ENCODE results near the gene GADL1. TPM values are rescaled to one million over a fixed set of nuclear protein-coding genes. Genes with fewer than 3 reads are reported as not detected.

Gene GADL1
- total RNA-seq, 1 experiment from 2014 or later, result not detected

- intact Hi-C loops (cut with micrococcal nuclease; ENCODE audit: unreplicated experiment), result loop anchor here (1.0 to 10.0 kb wide), 7 partner anchors 55 to 680 kb away; no protein-coding TSS in a partner anchor
- POLR2A ChIA-PET (ENCODE audit: unreplicated experiment), result no interaction called here
- Histone ChIP-seq H3K4me3 (no peak overlapping the region), H3K27ac (no peak overlapping the region), H2AFZ (no peak overlapping the region), H3K36me3 (ENCODE audit: low read depth) (no peaks in the 10 kb centered on the region), H3K27me3 (ENCODE audit: insufficient read depth, low read depth) (no peaks in the 10 kb centered on the region), H3K4me2 (no peak overlapping the region), H3K79me2 (ENCODE audit: low read depth) (no peaks in the 10 kb centered on the region), H3K9me2 (ENCODE audit: insufficient read depth) (no peaks in the 10 kb centered on the region), H3K4me1 (replicated peaks; ENCODE audit: insufficient read depth) (peaks cover 15% of the 10 kb centered on the region), H3K9me3 (ENCODE audit: insufficient read depth, low read depth) (no peaks in the 10 kb centered on the region), H4K20me1 (ENCODE audit: insufficient read depth) (no peaks in the 10 kb centered on the region), H3F3A (ENCODE audit: insufficient read depth, low read depth) (peaks cover 4% of the 10 kb centered on the region; the same call in 1 of the 2 replicates)
- TF ChIP-seq CTCF (conservative IDR thresholded peaks at IDR 0.05), result peak; percentile 76
- TF ChIP-seq EZH2 (IDR thresholded peaks at IDR 0.05; ENCODE audit: low read depth), result no peak
- CTCF ChIA-PET, result interaction anchor here (0.6 to 1.2 kb wide), 6 partner anchors 374 to 651 kb away, joined by 3 to 9 read pairs (median 4); no protein-coding TSS in a partner anchor
- no TSS peak for BruUV-seq (replicated peaks)
- DNase-seq, result peak; percentile 35 to 49
Observed at GRCh38 chr3:30693470-30694120, 200.9 kb downstream of the GADL1 start.

GRCh38 chr3:30692498-30693130 lies 201.8 kb downstream of the GADL1 start:
- H3K27ac ChIP-seq, result no peak overlapping the region

More at GRCh38 chr3:30692498-30693130, 201.8 kb downstream of the GADL1 start:
- Histone ChIP-seq H3K9me2 (ENCODE audit: insufficient read depth) (no peaks in the 10 kb centered on the region), H3K4me1 (replicated peaks; ENCODE audit: insufficient read depth) (peaks cover 21% of the 10 kb centered on the region), H3K9me3 (ENCODE audit: insufficient read depth, low read depth) (no peaks in the 10 kb centered on the region), H3K4me3 (no peak overlapping the region), H3K4me2 (no peak overlapping the region), H3K79me2 (ENCODE audit: low read depth) (no peaks in the 10 kb centered on the region), H3K27me3 (ENCODE audit: insufficient read depth, low read depth) (no peaks in the 10 kb centered on the region), H3K36me3 (ENCODE audit: low read depth) (no peaks in the 10 kb centered on the region), H3F3A (ENCODE audit: insufficient read depth, low read depth) (peaks cover 10% of the 10 kb centered on the region), H2AFZ (no peak overlapping the region), H4K20me1 (ENCODE audit: insufficient read depth) (no peaks in the 10 kb centered on the region)
- TF ChIP-seq CTCF (conservative IDR thresholded peaks at IDR 0.05) (no peak), EZH2 (IDR thresholded peaks at IDR 0.05; ENCODE audit: low read depth) (no peak)
- ChIA-PET POLR2A (ENCODE audit: unreplicated experiment) (no interaction called here), CTCF (interaction anchor here (0.6 to 1.2 kb wide), 4 partner anchors 373 to 650 kb away, joined by 3 to 8 read pairs (median 4); no protein-coding TSS in a partner anchor)
- intact Hi-C loops (cut with micrococcal nuclease; ENCODE audit: unreplicated experiment), result loop anchor here (1.0 to 10.0 kb wide), 7 partner anchors 56 to 679 kb away; no protein-coding TSS in a partner anchor
- BruUV-seq (replicated peaks), result no TSS peak
- no peak for DNase-seq

Data from PC-9 (cell line).